ENCODE data around the gene GRIP2.
A peak's percentile ranks its signal among the peaks of the same experiment; 100 is the strongest.

Gene GRIP2

DNA sequence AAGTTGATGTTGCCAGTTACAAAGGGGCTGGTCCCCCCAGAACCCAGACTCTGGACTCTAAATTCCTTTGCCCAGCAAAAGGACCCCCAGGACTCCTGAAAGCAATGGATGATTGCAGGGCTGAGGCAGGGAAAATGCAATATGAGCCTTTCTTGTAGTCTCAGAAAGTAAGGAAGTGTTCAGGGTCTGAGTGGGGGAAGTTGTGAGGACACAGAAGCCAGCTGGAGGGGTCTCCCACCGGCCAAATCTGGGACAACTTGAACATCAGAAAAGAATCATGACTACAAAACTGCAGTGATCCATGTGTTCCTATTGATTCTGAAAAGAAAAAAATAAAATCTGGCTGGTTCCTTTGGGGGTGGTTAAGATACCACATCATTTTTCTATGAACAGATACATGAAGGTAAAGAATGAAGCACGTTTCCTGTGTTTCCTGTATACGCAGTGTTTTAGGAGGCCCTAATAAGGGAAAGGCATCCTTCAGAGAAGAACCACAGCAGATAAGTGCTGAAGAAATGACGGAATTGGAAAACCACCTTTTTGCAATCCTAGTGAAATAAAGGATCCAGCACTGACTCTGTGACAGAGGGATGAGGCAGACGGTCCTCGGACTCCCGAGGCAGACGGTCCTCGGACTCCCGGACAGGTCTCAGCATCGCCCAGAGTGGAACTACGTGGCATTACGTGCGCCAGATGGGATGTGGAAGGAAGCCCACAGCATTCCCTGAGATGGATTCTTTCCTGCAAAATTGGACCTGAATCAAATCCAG, 22.2 kb upstream of the GRIP2 start:
- H3K4me3 ChIP-seq = no peak overlapping the region
- H3K27ac ChIP-seq = no peak overlapping the region

GRCh38 chr3:14561051-14561960, 21.2 kb upstream of the GRIP2 start:
- H3K4me3 ChIP-seq = no peak overlapping the region
- H3K27ac ChIP-seq = no peak overlapping the region

- Histone ChIP-seq H3K4me3 (no peak overlapping the region), H3K27ac (no peak overlapping the region)
Measured at GRCh38 chr3:14560110-14560509, 20.0 kb upstream of the GRIP2 start.

DNA sequence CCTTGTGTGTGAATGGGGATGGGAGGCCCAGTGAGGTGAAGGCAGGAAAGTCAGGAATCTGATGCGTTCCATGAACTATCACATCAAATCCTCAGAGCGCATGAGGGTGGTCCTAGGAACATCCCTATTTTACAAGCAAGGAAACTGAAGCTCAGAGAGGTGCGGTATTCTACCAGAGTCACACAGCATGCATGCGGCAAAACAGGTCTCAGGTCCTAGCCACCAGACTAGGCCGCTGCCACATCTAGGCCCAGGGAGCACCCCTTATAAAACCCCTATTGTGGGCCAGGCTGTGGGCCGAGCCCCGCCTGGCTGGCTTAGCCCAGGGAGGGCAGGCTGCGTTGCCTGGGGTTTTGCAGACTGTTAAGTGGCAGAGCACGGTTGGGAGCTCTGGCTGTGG, 17.9 kb upstream of the GRIP2 start:
- Histone ChIP-seq H3K27ac (no peak overlapping the region), H3K4me3 (no peak overlapping the region)

- Histone ChIP-seq H3K4me3 (no peak overlapping the region), H3K27ac (peak overlapping the region in 4 of 21 experiments; percentile 16 to 54 (median 40))
Measured at GRCh38 chr3:14555835-14556234, 15.7 kb upstream of the GRIP2 start.

DNA sequence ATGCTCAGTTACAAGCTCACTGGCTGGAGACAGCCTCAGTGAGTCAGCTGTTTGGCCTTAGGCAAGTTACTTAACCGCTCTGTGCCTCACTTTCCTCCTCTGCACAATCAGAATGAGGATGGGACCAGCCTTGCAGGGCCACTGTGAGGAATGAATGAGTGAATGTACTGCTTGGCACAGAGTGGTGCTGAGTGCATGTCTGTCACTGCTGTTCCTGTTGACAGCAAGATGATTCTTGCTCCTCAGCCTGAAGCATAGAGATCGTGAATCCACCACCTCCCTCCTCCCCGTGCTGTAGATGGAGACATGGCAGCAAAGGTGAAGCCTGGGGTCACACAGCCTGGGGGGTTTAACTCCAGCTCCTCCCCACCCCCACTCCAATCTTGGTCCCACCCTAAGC, 14.6 kb upstream of the GRIP2 start:
- no peak overlapping the region for H3K4me3 ChIP-seq

DNA sequence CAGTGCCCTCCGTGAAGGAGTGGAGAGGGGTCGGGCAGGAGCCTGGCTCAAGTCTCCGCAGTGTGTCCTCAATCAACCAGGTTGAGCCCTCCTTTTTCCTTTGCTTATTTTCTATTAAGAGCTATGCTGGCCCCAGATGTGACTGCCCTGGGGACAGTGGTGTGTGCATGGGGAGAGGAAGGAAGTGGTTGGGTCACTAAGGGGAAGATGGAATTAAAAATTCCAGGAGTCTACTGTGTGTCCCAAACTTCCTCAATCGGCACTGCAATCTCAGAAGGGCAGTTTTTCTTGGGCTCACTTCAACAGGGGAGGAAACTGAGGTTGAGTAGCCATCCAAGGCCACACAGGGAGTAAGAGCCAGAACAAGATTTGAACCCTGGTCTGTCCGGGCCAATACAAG, 13.7 kb upstream of the GRIP2 start:
- no peak overlapping the region for H3K27ac ChIP-seq
- H3K4me3 ChIP-seq = no peak overlapping the region

More for the DNA sequence above, 14.6 kb upstream of the GRIP2 start:
- peak overlapping the region in 1 of 21 experiments; percentile 29 for H3K27ac ChIP-seq

DNA sequence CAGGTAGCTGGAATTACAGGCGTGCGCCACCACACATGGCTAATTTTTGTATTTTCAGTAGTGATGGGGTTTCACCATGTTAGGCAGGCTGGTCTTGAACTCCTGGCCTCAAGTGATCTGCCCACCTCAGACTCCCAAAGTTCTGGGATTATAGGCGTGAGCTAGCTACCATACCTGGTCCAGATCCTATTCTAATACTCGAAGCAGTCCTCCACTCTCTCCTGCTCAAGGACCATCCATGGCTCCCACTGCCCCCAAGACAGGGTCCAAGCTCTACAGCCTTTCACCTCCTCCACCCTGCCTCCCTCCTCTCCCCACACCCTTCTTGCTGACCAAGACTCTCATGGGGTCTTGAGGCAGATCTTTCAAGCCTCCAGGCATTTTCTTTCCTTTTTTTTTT, 12.6 kb upstream of the GRIP2 start:
- Histone ChIP-seq H3K27ac (no peak overlapping the region), H3K4me3 (no peak overlapping the region)

GRCh38 chr3:14552041-14552648, 12.0 kb upstream of the GRIP2 start:
- H3K27ac ChIP-seq = no peak overlapping the region

GRCh38 chr3:14550651-14551611, 10.8 kb upstream of the GRIP2 start:
- Histone ChIP-seq H3K27ac (no peak overlapping the region), H3K4me3 (no peak overlapping the region)

More at GRCh38 chr3:14552041-14552648, 12.0 kb upstream of the GRIP2 start:
- no peak overlapping the region for H3K4me3 ChIP-seq

DNA sequence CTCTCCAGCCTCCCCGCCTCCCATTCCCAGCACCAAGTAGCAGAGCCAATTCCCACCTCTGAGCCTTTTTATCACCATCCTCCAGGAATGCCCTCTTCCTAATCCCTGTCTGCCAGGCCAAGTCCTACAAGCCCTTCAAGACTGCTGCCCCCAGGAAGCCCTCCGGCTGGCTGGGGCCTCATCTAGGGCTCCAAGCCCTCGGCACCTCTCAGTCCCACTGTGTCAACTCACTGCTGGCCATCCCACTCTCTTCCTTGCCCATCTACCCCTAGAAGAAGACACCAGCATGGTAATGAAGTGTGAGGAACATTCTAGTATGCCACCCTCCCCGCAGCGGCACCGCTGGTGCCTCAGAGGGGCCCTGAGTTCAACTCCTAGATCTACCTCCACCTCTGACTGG, 10.0 kb upstream of the GRIP2 start:
- Histone ChIP-seq H3K4me3 (no peak overlapping the region), H3K27ac (no peak overlapping the region)

DNA sequence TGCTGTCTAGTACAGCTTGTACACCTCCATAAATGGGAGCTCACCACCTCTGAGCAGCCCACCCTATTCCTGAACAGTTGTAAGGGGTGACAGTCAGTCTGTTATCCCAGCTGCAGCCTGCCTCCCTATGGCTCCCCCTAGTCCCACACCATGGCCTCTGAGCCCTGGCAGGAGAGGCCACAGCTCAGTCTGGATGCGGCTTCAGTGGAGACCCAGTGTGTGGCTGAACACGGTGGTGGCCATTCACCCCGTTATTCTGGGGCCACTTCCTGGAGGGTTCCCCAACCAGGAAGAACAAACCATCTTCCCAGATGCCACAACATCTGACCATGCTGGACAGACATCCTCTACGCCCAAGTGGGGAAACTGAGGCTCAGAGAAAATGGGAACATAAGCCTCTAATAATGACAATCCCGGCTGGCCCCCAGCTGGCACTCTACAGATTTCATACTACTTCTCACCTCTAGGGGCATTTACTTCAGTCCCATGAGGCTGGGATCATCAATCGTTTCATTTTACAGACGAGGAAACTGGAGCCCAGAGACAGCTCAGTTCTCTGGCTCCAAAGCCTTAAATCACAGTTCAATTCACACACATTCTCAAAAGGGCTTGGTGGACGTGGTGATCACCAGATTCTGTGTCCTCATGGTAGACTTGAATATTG, 9.2 kb upstream of the GRIP2 start:
- Histone ChIP-seq H3K4me3 (no peak overlapping the region), H3K27ac (no peak overlapping the region)

DNA sequence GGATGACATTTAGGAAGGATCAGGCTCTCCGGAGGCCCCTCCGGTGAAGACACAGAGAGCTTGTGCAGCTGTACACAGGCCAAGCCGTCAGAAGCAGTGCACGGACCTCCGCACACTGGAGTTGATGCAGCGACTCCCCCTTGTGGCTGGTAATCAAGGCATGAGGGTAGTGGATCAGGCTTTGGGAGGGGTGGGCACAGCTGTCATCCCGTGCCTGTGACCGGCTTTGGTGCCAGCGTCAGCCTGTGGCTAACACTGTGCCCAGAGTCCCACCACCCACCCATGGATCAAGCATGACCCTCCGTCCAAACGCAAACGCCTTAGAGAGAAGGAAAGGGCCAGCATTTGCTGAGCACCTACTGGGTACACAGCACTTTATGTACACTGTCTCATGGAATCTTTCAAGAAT, 8.2 kb upstream of the GRIP2 start:
- H3K27ac ChIP-seq = no peak overlapping the region
- H3K4me3 ChIP-seq = no peak overlapping the region

DNA sequence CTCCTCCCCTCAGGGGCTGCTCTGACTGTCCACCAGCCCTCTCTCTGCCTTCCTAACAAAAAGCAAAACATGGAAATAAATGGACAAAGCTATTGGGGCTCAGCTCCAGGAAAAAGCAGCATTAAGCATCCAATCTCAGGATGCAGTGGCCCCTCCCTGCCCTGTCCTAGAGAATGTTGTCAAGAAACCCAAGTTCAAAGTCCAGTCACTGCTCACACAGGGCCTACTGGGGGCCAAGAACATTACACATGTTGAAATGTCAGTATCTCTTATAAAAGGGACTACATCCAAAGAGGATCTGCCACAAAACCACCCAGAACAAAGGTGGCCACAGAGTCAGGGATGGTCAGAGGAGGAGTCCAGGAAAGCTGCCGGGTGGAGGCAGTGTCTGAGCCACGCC, 7.6 kb upstream of the GRIP2 start:
- H3K4me3 ChIP-seq = no peak overlapping the region
- no peak overlapping the region for H3K27ac ChIP-seq

DNA sequence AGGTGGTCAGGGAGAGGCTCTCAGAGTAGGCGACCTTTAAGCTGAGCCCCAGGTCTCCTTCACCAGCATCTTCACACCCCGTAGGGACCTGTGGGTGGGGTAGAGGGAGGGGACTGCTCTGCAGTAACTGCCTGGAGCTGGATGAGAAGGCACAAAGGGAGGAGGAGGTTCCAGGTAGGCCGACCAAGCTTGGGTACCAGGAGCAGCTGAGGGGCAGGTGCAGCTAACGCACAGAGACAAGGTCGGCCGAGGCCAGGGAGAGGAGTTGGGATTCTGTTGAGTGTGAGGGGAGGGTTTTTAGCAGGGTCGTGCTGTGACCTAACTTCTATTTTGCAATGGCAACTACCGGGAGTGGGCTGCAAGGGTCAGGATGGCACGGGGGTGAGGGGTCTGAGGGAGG, 5.9 kb upstream of the GRIP2 start:
- no peak overlapping the region for H3K4me3 ChIP-seq
- H3K27ac ChIP-seq = no peak overlapping the region

- Histone ChIP-seq H3K4me3 (no peak overlapping the region), H3K27ac (no peak overlapping the region)
Measured at GRCh38 chr3:14545251-14545635, 5.1 kb upstream of the GRIP2 start.

- no peak overlapping the region for H3K27ac ChIP-seq
- H3K4me3 ChIP-seq = no peak overlapping the region
Measured at GRCh38 chr3:14544282-14545250, 4.4 kb upstream of the GRIP2 start.

GRCh38 chr3:14543446-14543845, 3.3 kb upstream of the GRIP2 start:
- Histone ChIP-seq H3K4me3 (no peak overlapping the region), H3K27ac (no peak overlapping the region)
